ENCODE data around the gene MAB21L1. TPM values are rescaled to one million over a fixed set of nuclear protein-coding genes. Genes with fewer than 3 reads are reported as not detected.

Gene MAB21L1
- total and polyA plus RNA-seq, 2 experiments from 2014 or later = 0.78 TPM; not detected in 1

DNA sequence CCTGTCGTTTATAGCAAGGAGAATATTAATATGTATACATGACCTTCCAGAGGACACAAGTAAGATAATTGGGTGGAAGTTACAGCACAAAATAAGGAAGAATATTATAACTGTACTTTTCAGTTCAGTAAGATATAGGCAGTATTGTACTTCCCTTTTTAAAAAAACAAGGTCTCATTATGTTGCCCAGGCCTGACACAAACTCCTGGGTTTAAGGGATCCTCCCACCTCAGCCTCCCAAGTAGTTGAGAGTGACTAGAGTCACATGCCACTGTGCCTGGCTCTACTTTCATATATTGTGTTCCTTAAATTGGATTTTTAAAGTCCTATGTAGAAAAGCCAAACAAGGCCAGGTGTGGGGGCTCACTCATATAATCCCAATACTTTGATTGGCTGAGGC, 19.5 kb upstream of the MAB21L1 start:
- ATAC-seq (no peak), DNase-seq (ENCODE audit: low spot score) (no peak)
- no peaks in the 10 kb centered on the region for H3K4me1 ChIP-seq (ENCODE audit: insufficient read depth)
- no peak overlapping the region for H3K4me3 ChIP-seq
- Mint-ChIP-seq H3K4me3 (no peak overlapping the region), H3K4me1 (peaks cover 7% of the 10 kb centered on the region; the same call in 2 of the 3 replicates), H3K27me3 (ENCODE audit: insufficient read depth, low read depth, poor library complexity) (peaks cover 1% of the 10 kb centered on the region), H3K36me3 (ENCODE audit: low read depth) (no peaks in the 10 kb centered on the region), H3K9me3 (no peaks in the 10 kb centered on the region), H3K27ac (no peak overlapping the region)
- no peaks in the 10 kb centered on the region for H3F3A ChIP-seq (replicated peaks; ENCODE audit: low read depth)
- H4K20me1 ChIP-seq (replicated peaks; ENCODE audit: insufficient read depth) = no peaks in the 10 kb centered on the region
- no peaks in the 10 kb centered on the region for H3K9me2 ChIP-seq (ENCODE audit: insufficient read depth)
- H2AFZ ChIP-seq = no peak overlapping the region
- H3K4me2 ChIP-seq = no peak overlapping the region
- TF ChIP-seq ZNF331 (CRISPR knock-in tag; IDR thresholded peaks at IDR 0.05; ENCODE audit: low read depth) (no peak), EZH2phosphoT487 (IDR thresholded peaks at IDR 0.05; ENCODE audit: unreplicated experiment) (no peak), CREB1 (CRISPR knock-in tag; IDR thresholded peaks at IDR 0.05; ENCODE audit: low read depth) (no peak), POLR2AphosphoS5 (IDR thresholded peaks at IDR 0.05; ENCODE audit: low read depth) (no peak), JUNB (IDR thresholded peaks at IDR 0.05; ENCODE audit: unreplicated experiment) (no peak), ZNF114 (CRISPR knock-in tag; IDR thresholded peaks at IDR 0.05) (no peak), EZH2 (IDR thresholded peaks at IDR 0.05; ENCODE audit: low read depth, unreplicated experiment) (no peak), NANOG (IDR thresholded peaks at IDR 0.05; ENCODE audit: borderline replicate concordance) (no peak), STAT1 (IDR thresholded peaks at IDR 0.05; ENCODE audit: unreplicated experiment) (no peak)
- TF ChIP-seq, protein P1, sequence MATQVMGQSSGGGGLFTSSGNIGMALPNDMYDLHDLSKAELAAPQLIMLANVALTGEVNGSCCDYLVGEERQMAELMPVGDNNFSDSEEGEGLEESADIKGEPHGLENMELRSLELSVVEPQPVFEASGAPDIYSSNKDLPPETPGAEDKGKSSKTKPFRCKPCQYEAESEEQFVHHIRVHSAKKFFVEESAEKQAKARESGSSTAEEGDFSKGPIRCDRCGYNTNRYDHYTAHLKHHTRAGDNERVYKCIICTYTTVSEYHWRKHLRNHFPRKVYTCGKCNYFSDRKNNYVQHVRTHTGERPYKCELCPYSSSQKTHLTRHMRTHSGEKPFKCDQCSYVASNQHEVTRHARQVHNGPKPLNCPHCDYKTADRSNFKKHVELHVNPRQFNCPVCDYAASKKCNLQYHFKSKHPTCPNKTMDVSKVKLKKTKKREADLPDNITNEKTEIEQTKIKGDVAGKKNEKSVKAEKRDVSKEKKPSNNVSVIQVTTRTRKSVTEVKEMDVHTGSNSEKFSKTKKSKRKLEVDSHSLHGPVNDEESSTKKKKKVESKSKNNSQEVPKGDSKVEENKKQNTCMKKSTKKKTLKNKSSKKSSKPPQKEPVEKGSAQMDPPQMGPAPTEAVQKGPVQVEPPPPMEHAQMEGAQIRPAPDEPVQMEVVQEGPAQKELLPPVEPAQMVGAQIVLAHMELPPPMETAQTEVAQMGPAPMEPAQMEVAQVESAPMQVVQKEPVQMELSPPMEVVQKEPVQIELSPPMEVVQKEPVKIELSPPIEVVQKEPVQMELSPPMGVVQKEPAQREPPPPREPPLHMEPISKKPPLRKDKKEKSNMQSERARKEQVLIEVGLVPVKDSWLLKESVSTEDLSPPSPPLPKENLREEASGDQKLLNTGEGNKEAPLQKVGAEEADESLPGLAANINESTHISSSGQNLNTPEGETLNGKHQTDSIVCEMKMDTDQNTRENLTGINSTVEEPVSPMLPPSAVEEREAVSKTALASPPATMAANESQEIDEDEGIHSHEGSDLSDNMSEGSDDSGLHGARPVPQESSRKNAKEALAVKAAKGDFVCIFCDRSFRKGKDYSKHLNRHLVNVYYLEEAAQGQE (IDR thresholded peaks at IDR 0.05; ENCODE audit: unreplicated experiment) = no peak
- TF ChIP-seq, protein P2, sequence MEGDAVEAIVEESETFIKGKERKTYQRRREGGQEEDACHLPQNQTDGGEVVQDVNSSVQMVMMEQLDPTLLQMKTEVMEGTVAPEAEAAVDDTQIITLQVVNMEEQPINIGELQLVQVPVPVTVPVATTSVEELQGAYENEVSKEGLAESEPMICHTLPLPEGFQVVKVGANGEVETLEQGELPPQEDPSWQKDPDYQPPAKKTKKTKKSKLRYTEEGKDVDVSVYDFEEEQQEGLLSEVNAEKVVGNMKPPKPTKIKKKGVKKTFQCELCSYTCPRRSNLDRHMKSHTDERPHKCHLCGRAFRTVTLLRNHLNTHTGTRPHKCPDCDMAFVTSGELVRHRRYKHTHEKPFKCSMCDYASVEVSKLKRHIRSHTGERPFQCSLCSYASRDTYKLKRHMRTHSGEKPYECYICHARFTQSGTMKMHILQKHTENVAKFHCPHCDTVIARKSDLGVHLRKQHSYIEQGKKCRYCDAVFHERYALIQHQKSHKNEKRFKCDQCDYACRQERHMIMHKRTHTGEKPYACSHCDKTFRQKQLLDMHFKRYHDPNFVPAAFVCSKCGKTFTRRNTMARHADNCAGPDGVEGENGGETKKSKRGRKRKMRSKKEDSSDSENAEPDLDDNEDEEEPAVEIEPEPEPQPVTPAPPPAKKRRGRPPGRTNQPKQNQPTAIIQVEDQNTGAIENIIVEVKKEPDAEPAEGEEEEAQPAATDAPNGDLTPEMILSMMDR (conservative IDR thresholded peaks at IDR 0.05; ENCODE audit: low read depth in 2 of 2) = no peak
- TF ChIP-seq, protein P3, sequence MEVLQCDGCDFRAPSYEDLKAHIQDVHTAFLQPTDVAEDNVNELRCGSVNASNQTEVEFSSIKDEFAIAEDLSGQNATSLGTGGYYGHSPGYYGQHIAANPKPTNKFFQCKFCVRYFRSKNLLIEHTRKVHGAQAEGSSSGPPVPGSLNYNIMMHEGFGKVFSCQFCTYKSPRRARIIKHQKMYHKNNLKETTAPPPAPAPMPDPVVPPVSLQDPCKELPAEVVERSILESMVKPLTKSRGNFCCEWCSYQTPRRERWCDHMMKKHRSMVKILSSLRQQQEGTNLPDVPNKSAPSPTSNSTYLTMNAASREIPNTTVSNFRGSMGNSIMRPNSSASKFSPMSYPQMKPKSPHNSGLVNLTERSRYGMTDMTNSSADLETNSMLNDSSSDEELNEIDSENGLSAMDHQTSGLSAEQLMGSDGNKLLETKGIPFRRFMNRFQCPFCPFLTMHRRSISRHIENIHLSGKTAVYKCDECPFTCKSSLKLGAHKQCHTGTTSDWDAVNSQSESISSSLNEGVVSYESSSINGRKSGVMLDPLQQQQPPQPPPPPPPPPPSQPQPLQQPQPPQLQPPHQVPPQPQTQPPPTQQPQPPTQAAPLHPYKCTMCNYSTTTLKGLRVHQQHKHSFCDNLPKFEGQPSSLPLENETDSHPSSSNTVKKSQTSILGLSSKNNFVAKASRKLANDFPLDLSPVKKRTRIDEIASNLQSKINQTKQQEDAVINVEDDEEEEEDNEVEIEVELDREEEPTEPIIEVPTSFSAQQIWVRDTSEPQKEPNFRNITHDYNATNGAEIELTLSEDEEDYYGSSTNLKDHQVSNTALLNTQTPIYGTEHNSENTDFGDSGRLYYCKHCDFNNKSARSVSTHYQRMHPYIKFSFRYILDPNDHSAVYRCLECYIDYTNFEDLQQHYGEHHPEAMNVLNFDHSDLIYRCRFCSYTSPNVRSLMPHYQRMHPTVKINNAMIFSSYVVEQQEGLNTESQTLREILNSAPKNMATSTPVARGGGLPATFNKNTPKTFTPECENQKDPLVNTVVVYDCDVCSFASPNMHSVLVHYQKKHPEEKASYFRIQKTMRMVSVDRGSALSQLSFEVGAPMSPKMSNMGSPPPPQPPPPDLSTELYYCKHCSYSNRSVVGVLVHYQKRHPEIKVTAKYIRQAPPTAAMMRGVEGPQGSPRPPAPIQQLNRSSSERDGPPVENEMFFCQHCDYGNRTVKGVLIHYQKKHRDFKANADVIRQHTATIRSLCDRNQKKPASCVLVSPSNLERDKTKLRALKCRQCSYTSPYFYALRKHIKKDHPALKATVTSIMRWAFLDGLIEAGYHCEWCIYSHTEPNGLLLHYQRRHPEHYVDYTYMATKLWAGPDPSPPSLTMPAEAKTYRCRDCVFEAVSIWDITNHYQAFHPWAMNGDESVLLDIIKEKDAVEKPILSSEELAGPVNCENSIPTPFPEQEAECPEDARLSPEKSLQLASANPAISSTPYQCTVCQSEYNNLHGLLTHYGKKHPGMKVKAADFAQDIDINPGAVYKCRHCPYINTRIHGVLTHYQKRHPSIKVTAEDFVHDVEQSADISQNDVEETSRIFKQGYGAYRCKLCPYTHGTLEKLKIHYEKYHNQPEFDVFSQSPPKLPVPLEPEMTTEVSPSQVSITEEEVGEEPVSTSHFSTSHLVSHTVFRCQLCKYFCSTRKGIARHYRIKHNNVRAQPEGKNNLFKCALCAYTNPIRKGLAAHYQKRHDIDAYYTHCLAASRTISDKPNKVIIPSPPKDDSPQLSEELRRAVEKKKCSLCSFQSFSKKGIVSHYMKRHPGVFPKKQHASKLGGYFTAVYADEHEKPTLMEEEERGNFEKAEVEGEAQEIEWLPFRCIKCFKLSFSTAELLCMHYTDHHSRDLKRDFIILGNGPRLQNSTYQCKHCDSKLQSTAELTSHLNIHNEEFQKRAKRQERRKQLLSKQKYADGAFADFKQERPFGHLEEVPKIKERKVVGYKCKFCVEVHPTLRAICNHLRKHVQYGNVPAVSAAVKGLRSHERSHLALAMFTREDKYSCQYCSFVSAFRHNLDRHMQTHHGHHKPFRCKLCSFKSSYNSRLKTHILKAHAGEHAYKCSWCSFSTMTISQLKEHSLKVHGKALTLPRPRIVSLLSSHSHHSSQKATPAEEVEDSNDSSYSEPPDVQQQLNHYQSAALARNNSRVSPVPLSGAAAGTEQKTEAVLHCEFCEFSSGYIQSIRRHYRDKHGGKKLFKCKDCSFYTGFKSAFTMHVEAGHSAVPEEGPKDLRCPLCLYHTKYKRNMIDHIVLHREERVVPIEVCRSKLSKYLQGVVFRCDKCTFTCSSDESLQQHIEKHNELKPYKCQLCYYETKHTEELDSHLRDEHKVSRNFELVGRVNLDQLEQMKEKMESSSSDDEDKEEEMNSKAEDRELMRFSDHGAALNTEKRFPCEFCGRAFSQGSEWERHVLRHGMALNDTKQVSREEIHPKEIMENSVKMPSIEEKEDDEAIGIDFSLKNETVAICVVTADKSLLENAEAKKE (CRISPR knock-in tag; IDR thresholded peaks at IDR 0.05) = no peak
- TF ChIP-seq, protein P4, sequence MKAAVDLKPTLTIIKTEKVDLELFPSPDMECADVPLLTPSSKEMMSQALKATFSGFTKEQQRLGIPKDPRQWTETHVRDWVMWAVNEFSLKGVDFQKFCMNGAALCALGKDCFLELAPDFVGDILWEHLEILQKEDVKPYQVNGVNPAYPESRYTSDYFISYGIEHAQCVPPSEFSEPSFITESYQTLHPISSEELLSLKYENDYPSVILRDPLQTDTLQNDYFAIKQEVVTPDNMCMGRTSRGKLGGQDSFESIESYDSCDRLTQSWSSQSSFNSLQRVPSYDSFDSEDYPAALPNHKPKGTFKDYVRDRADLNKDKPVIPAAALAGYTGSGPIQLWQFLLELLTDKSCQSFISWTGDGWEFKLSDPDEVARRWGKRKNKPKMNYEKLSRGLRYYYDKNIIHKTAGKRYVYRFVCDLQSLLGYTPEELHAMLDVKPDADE (IDR thresholded peaks at IDR 0.05) = no peak
- no peak overlapping the region for H3K27ac ChIP-seq (ENCODE audit: low read depth)
- no peaks in the 10 kb centered on the region for H3K36me3 ChIP-seq (ENCODE audit: insufficient read depth)
- no peaks in the 10 kb centered on the region for H3K79me2 ChIP-seq (replicated peaks; ENCODE audit: insufficient read depth)
- no peaks in the 10 kb centered on the region for H3K27me3 ChIP-seq (ENCODE audit: insufficient read depth)

Data from GM23338 (cell line).